ENCODE data around the gene IL4R.

Gene IL4R

DNA sequence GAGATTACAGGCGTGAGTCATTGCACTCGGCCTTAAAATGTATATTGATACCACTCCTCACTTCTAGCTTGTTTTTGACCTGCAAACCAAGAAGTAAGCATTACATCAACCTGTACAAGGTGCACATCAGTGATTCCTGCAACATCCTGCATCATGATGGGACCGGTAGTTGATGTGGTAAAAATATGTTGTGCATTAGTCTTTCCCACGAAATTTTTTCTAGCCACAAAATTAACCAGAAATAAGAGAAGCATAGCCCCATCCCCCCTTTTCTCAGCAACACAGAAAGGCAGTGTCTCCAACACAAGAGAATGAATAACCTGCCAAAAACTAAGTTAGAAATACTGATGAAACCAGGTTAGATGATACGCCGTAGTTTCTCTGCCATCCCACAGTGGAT, 24.1 kb upstream of the IL4R start:
- no peak for DNase-seq

DNA sequence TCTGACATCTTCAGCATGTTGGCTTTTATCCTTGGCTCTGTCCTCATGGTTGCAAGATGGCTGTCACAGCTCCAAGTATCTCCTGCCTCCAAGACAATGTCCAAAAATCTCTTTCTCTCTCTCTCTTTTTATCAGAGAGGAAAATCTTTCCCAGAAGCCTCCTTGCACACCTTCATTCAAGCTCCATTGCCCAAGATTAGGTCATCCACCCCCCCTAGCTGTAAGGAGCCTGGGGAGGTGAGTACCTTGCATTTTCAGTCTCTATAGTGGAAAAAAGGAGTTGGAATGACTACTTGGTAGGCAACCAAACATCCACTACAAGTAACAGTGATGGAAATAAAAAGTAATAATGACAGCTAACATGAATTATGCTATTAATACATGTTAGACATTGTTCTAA, 23.2 kb upstream of the IL4R start:
- DNase-seq, result no peak

DNA sequence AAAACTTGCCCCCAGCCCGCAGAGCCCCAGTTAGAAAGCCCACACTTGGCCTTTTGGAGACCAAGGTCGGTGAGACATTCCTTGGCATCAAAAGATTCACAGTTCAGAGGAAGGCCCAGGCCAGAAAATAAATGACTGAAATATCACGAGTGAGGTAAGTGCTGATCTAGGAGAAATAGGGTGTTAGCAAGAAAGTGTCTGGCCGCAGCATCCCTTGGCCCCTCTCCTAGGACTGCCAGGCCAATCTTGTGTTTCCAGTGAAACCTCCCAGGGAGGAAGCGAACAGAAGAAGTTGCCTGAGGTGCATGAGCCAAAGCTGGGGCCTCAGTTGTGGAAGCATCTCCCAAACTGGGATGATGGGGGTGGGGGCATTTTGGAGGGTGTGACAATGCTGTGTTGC, 22.7 kb upstream of the IL4R start:
- DNase-seq, result no peak

DNA sequence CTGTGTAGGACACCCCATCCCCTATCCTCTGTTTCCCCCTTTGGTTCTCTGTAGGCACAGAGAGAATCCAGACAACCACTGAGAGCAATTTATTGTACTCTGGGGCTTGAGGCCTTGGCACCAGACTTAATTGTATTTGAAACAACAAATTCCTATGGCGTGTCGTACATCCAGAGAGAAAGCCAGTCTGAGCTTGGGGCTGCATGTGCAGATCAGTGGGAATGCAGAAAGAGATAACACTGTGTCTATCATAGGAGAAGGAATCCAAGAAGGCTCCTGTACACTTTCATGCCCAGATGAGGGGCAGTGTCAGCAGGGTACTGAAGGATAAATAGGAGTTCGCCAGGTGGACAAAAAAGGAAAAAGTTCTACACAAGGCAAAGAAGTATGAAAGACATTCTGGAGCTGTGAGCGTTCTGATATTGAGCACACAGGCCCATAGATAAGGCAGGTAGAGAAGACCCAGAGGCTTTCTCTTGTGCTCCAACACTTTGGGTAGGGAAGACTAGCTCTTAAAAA, 22.0 kb upstream of the IL4R start:
- DNase-seq, result no peak

DNA sequence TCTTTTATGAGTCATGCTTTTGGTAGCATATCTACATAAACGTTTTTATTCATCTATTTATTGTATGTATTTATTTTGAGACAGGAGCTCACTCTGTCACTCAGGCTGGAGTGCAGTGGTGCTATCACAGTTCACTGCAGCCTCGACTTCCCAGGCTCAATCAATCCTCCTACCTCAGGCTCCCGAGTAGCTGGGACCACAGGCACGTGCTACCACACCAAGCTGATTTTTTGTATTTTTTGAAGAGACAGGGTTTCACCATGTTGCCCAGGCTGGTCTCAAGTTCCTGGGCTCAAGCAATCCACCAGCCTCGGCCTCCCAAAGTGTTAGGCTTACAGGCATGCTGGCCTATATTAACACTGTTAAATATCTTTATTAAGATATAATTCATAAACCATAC, 20.4 kb upstream of the IL4R start:
- DNase-seq, result no peak

DNA sequence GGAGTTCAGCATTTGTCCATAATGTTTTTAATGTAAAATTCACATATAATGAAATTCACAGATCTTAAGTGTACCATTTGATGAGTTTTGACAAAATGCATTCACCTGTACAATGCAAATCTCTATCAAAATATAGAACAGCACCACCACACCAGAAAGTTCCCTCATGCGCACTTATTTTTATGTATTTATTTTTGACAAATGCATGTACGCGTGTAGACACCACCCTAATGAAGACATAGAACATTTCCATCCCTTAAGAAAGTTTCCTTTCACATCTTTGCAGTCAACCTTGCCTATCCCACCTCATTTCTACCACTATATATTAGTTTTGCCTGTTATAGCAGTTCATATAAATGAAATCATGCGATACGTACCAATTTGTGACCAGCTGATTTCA, 15.6 kb upstream of the IL4R start:
- DNase-seq, result no peak

DNA sequence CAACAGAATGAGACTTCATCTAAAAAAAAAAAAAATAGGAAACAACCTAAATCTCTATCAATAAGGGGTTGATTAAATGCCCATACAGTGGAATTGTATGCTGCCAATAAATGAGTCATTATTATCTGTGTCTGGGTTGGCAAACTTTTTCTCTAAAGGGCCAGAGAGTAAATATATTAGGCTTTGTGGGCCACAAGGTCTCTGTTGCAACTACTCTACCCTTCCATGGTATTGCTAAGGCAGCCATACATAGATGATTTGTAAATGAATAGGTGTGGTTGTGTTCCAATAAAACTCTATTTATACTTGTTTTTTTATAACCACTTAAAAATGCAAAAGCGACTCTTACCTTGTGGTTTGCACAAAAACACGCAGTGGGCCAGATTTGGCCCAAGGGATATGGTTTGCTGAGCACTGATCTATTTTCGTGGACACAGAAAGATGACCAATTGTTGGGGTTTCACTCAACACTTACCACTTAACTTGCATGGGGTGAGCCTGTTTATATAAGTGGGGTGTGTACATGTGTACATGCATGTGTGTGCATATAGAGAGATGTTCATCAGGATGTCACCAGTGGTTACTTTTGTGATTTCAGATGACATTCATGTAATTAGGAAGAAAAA, 12.4 kb upstream of the IL4R start:
- no peak for DNase-seq

DNA sequence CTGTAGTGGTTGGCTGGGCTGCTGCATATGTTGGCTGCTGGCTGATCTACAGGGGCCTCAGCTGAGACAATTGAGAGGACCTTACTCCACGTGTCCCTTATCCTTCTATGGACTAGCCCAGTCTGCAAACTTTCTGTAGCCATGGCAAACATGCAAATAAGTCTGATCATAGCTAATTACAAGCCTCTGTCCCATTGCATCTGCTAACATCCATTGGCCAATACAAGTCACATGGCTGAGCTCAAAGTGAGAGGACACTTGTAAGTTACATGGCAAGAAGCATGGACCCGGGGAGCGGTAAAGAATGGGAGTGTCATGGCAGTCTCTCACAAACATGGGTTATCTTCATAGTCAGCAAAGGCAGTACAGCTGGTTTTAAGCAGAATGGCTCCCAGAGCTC, 11.6 kb upstream of the IL4R start:
- DNase-seq, result no peak

DNA sequence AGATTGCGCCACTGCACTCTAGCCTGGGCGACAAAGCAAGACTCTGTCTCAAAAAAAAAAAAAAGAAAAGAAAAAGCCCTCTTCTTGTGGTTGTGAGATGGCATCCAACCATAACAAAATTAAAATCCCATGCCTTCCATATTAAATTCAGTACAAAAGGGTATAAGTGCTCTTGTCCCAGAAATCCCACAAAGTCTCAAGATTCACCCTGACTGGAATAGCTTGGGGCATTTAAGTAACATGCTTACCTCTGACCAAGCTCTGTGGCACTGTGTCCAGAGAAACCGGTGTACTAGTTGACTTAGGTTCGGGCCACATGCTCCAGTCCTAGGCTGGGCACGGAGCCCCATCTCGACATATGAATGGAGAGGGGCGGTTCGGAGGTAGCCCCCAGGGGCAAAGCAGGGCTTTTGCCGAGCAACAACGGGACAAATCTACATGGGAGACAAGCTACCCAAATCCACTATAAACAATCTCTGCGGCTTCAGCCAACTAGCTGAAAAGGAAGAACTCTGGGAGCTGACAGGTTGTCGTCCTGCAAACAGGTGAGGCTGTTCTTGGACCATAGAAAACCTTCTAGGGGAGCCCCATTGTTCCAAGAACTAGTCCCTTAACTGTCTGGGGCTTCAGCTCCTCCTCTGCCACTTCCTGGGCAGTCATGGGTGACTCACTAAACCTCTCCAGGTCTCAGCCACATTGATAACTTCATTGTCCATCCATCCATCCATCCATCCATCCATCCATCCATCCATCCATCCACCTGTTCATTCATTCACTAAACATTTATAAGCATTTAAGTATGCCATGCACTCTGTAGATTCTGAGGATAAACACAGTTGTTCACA, 10.3 kb upstream of the IL4R start:
- no peak for DNase-seq

DNA sequence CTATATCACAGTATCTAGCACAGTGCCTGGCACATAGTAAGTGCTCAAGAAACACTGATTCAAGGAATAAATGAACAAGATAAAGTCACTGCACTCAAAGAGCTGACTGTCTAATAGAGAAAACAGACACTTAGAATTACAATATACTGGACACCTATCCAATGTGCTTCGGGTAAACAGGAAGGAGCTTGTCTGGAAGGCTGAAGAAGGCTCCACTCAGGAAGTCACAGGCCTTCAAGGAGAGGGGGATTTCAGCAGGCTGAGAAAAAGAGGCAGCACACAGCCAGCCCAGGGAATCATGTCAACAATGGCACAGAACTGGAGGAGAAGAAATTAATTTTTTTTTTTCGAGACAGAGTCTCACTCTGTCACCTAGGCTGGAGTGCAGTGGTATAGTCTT, 9.7 kb upstream of the IL4R start:
- DNase-seq, result no peak

DNA sequence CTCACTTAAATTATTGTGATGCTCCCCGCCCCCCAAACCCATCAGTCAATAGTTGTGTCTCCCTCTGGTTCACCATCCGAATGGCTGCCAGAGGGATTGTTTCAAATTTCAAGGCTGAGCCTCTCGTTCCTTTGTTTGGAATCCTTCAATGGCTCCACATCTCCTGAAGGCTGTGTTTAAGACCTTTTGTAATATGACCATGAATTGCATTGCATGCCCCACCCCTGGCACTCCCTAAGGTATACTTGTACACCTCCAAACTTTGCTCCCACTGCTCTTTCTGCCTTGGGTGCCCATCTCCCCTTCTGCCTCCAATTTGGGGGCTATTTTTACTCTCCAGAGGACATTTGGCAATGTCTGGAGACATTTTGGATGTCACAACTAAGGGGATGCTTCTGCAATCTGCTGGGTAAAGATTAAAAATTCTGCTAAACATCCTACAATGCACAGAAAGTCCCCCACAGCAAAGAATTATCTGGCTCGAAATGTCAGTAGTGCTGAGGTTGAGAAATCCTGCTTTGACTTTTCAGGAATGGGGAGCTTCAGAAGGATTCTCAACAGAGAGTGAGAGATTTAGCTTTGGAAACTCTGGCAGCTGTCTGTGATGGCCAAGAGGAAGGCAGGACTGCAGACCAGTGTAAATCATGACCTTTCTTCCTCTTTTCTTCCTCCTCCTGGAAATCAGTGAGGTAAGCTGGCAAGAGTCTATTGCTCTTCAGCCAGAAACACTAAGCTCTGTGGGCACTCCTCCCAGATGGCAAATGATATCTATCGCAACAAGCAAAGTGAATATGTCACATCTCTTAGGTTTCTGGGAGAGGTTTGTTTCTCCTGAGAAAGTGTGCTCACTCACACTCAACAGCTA, 8.7 kb upstream of the IL4R start:
- DNase-seq, result no peak

DNA sequence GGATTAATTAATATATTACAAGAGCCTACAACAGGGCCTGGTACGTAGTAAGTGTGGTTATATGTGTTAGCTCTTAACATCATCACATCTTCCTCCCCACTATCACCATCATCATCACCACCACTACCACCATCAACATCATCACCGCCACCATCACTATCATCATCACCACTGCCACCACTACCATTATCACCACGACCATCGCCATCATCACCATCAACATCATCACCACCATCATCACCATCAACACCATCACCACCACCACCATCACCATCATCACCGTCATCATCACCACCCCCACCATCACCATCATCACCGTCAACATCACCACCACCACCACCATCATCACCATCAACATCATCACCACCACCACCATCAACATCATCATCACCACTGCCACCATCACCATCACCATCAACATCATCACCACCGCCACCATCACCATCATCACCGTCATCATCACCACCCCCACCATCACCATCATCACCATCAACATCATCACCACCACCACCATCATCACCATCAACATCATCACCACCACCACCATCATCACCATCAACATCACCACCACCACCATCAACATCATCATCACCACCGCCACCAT, 7.8 kb upstream of the IL4R start:
- no peak for DNase-seq

DNA sequence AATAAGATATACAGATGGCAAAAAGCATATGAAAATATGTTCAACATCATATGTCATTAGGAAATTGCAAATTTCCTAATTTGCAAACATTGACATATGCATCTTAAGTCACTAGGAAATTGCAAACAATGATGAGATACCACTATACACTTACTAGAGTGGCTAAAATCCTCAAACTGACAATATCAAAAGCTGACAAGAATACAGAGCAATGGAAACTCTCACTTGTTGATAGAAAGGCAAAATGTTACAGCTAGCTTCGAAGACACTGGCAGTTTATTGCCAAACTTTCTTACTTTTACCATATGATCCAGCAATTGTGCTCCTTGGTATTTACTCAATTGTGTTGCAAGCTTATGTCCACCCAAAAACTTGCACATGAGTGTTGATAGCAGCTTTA, 5.0 kb upstream of the IL4R start:
- DNase-seq, result no peak

DNA sequence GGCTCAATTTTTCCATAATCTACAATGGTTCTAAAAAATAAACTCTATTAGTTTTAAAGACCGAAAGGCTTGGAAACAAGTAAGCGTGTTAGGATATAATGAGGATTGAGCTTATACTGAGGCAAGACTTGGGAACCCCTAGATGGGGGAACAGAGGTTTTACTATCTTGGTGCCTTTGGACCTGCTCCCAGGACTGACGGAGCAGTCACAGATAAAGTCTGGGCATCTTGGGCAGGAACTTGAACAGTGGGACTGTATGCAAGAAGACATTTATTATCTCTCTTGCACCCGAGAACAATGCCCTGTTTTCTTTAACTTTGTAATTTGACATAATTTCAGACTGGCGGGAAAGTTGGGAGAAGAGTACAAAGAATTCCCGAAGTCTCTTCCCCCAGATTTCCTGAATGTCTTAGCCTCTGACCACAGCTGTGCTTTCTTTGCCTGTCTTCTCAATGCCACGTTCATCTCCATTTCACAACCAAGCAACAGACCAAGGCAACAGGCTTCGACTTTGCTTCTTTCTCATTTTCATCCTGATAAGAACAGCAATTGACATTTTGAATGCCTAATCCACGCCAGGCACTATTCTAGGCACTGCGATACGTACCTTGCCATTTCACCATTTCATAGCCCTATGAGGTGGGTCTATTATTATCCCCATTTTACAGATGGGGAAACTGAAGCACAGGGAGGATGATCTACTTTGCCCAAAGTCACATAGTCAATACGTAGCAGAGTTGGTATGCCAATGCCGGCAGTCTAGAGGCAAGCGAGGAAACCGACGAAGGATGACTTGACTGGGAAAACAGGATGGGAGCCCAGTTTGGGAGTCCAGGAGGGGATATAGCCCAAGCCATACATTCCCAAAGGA, 3.0 kb upstream of the IL4R start:
- no peak for DNase-seq

DNA sequence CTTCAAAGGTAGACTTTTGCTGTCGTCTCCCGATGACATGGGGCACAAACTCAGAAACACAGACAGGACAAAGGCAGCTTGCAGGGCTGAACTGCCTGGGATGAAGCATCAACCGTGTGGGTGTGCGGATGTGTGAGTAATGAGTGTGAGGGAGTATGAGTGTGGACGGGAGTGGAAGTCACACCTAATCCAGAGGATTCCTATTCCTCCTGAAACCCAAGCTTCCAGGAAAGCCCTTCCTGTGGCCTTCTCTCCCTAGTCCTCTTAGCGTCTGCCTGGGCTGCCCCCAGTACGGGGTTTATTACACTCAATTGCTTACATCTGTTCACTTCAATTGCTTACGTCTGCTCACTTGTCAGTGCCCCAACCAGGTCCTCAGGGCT, 2.3 kb upstream of the IL4R start:
- DNase-seq, result no peak

DNA sequence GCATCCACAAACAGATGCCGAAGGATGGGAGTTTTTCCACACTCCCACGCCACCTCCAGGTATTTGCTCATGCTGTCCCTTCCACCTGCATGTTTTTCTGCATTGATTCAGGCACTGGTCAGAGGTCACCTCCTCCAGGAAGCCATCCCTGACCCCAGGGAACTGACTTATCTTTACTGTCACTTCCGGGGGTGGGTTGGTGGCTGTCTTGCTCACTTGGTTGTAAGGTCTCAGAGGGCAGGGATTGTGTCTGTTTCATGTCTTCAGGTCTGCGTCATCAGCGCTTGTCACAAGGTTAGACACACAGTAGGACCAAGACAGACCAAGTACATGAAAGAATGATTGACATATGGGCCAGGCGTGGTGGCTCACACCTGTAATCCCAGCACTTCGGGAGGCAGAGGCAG, 1.9 kb upstream of the IL4R start:
- DNase-seq, result no peak

DNA sequence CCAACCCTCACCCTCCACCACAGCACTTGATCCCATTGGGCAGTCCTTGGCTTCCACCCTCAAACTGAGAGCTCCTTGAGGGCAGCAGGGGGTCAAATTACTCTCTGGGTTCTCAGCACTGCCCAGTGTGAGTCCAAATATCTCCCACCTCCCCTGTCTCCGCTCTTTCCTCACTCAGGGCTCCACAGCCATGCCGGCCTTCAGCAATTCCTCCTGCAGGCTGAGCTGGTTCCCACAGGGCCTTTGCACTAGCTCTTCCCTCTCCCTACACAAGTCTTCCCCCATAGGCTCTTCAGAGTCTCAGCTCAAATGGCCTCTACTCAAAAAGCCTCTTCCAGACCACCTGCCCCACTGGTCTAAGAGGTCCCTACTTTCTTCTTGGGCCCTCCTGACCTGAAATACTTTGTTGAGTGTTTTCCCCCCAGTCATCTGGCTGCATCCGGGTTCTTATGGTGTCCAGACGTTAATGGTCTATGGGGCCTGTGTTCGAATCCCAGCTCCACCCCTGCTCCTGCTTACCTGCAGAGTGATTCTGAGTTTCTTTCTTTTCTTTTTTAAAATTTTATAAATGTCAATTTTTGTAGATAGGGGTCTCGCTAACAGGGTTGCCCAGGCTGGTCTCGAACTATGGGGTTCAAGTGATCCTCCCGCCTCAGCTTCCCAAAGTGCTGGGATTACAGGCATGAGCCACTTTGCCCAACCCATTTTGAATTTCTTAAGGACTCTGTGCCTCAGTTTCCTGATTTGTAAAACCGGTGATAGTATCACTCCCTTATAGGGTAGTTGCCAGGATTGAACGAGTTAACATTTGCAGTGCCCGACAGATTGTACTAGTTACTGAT, 973 bp upstream of the IL4R start:
- no peak for DNase-seq

DNA sequence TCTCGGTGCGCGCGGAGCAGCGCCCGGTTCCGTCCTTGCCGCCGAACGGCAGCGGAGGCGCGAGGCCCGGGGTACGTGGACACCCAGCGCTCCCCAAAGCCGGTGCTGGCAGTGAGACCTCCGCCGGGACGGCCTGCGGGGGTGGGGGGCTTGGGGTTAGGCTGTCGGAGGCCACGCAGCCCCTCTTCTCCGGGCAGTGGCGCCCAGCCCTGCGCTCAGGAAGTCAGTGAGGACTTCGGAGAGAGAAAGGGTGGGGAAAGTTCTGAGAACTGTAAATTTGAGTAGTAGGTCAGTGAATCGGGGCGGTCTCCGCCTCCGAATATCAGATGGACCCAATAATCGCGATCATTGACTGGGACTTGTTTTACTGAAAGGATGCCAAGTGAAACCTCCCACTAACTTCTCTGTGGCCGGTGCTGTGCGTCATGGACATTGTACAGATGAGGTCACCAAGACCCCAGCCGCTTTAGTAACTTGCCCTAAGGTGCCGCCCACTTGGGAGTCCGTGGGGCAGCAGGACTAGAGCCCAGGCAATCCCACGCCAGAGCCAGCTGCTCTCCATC, 468 bp downstream of the IL4R start:
- peak; percentile 67 for DNase-seq

DNA sequence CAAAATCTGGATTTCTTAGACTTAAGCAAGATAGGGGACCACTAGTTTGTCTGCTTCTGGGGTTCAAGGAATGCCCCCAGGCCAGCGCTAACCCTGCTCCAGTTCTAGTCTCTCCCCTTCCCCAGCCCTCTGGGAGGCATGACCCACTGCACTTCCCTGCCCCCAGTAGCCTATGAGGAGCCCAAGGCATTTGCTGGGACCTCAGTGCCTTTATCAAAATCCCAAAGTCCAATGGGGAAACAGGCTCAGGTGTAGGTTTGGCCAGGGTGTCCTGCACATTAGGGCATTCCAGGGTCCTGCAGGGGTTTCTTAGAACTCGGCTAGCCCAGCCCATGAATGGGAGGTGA, 1.2 kb downstream of the IL4R start:
- no peak for DNase-seq

DNA sequence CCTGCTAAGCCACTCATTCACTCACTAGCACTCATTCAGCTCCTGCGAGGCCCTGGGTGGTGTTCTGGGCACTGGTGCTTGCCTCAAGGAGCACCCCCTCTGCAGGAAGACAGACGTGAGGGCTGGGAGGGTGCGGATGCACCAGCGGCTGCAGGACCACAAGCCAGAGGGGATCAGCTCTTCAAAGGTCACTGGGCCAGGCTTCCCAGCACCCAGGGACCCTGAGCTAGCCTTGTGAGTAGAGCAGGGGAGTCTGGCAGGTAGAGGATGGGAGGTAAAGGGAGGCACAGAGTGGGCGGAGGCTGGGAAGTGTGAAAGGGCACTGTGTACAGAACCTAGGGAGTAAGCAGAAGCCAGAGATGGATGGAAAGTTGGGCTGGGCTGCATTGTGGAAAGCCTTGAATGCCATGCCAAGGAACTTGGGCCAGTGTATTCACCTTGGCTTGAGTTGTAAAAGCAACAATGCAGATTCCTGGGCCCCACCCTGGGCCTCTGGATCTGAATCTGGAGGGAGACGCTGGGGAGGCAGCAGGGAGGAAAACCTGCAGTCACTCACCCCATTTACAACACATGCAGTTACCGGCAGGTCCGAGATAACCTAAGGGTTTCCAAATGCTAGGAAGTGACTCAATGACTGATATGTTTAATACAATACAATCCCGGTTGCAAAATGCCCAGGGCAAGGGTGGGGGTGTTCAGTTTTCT, 1.7 kb downstream of the IL4R start:
- no peak for DNase-seq
